Daoy (cell line): ENCODE data around the gene RIMBP2. TPM values are rescaled to one million over a fixed set of nuclear protein-coding genes. Genes with fewer than 3 reads are reported as not detected.
"Not testable (repeated sequence)": the region's sequence is repeated elsewhere in the genome, so short reads cannot be mapped to it uniquely, and the experiment has no call there.

ENCODE experiments used
- DNase-seq: peaks from one replicate; pipeline ENCODE4 v3.0.0-alpha.2; 2015; ENCODE audit warnings: low read depth
- total RNA-seq: library from RNA; depleted of rRNA; stranded (reverse); fragments of >200 nt; shearing (Covaris generic); gene quantifications from 2 replicates; pipeline ENCODE4 v1.2.3, GENCODE V29; 2014; rRNA removed

Gene RIMBP2, protein sequence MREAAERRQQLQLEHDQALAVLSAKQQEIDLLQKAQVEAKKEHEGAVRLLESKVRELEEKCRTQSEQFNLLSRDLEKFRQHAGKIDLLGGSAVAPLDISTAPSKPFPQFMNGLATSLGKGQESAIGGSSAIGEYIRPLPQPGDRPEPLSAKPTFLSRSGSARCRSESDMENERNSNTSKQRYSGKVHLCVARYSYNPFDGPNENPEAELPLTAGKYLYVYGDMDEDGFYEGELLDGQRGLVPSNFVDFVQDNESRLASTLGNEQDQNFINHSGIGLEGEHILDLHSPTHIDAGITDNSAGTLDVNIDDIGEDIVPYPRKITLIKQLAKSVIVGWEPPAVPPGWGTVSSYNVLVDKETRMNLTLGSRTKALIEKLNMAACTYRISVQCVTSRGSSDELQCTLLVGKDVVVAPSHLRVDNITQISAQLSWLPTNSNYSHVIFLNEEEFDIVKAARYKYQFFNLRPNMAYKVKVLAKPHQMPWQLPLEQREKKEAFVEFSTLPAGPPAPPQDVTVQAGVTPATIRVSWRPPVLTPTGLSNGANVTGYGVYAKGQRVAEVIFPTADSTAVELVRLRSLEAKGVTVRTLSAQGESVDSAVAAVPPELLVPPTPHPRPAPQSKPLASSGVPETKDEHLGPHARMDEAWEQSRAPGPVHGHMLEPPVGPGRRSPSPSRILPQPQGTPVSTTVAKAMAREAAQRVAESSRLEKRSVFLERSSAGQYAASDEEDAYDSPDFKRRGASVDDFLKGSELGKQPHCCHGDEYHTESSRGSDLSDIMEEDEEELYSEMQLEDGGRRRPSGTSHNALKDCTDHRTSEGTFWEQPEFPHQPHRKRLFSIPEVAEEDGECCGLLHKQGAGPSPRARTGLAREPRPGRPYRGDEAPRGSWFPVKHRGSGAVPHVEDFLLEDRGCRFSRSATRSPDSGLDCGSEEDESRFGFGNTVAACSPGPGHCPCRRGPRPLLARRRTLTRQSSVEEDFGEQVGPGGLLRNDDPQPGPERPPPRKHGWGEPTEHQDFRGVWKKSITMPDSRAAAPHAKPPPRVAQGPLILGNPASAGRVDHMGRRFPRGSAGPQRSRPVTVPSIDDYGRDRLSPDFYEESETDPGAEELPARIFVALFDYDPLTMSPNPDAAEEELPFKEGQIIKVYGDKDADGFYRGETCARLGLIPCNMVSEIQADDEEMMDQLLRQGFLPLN (N-terminal part only)
- total RNA-seq: 1.4 and 2.2 TPM in 2 replicates

DNA sequence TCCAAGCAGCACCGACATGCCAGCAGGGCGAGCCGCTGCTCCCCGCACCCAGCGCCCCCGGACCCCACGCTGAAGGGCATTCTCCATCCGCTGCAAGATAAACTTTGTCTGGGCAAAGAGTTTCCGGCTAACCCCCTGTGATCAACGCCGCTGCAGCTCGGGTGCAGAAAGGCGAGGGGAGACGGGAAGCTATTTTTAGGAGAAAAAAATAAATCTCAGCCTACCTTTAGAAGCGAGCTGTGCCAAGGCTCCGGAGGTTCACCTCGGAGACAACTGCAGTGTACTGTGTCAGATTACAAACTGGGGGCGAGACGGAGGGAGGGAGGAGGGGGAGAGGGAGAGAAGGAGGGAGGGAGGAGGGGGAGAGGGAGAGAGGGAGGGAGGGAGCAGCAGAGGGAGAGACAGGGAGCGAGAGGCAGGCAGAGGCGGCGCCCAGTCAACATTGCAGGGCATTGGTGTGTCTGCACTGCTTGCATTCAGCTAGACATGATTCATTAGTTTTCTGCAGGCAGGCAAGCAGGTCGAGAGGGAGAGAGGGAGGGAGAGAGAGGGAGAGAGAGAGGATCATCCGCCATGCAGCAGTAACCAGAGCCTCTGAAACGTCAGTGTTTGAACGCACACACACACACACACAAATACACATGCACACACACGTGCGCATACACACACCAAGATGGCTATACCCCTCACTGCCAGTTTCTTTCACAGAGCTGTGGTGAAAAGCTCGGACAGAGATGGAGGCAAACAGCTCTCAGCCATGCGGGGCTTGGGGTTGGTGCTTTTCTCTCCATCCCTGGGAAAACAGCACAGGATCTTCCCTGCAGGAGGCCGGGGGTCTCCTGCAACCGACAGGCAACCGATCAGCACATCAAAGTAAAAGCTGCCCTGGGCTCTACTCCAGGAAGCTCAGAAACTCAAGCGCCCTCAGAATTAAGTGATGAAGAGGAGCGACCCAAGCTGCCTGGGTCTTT lies at the start of gene RIMBP2:
Gene RIMBP2 (minus strand): TSS at position 302 of the 971 bp plus-strand sequence. CDS start 237,286 bp downstream, outside the sequence.
- DNase-seq: peak; percentile 84

DNA sequence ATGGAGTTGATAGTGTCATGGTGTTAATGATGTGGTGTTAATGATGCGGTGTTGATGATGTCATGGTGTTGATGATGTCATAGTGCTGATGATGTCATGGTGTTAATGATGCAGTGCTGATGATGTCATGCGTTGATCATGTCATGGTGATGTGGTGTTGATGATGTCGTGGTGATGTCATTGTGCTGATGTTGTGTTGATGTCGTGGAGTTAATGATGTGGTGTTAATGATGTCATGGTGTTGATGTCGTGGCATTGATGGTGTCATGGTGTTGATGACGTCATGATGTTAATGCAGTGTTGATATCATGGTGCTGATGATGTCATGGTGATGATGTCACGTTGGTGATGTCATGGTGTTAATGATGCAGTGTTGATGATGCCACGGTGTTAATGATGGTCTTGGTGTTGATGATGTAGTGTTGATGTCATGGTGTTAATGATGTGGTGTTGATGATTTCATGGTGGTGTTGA lies 49.1 kb upstream of the RIMBP2 start:
- DNase-seq: peak; percentile 49

DNA sequence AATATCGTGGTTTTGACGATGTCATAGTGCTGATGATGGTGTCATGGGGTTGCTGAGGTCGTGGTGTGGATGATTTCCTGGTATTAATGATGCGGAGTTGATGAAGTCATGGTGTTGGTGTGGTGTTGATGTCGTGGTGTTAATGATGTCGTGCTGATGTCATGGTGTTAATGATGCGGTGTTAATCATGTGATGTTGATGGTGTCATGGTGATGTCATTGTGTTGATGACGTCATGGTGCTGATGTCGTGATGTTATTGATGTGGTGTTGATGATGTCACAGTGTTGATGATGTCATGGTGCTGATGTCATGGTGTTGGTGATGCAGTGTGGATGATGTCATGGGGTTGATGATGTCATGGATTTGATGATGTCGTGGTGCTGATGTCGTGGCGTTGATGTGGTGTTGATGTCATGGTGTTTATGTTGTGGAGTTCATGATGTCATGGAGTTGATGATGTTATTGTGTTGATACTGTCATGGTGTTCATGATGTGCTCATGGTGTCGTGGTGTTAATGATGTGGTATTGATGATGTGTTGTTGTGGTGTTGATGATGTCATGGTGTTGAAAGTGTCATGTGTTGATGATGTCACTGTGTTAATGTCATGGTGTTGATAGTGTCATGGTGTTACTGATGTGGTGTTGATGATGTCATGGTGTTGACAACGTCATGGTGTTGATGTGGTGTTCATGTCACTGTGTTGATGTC lies 48.5 kb upstream of the RIMBP2 start:
- DNase-seq: peak; percentile 55

DNA sequence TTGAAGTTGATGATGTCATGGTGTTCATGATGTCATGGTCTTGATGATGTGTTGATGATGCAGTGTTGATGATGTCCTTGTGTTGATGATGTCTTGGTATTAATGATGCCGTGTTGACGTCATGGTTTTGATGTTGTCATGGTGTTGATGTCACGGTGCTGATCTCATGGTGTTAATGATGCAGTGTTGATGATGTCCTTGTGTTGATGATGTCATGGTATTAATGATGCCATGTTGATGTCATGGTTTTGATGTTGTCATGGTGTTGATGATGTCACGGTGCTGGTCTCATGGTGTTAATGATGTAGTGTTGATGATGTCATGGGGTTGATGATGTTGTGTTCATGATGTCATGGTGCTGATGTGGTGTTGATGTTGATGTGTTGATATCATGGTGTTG lies 48.0 kb upstream of the RIMBP2 start:
- DNase-seq: peak; percentile 35

DNA sequence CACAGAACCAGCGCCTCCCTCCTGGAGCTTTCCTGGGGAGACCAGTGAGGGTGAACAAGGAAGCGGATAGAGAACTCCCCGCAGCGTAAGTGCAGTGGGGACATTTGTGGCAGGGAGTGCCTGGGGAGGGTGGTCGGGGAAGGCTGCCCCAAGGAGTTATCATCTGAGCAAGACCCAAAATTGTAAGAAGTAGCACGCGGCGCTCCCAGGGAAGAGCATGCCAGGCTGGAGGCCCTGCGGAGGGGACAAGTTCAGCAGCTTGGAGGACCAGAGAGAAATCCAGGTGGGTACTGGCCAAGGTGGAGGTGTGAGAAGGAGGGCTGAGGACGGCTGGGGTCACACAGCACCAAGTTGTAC lies 46.2 kb upstream of the RIMBP2 start:
- DNase-seq: no peak

DNA sequence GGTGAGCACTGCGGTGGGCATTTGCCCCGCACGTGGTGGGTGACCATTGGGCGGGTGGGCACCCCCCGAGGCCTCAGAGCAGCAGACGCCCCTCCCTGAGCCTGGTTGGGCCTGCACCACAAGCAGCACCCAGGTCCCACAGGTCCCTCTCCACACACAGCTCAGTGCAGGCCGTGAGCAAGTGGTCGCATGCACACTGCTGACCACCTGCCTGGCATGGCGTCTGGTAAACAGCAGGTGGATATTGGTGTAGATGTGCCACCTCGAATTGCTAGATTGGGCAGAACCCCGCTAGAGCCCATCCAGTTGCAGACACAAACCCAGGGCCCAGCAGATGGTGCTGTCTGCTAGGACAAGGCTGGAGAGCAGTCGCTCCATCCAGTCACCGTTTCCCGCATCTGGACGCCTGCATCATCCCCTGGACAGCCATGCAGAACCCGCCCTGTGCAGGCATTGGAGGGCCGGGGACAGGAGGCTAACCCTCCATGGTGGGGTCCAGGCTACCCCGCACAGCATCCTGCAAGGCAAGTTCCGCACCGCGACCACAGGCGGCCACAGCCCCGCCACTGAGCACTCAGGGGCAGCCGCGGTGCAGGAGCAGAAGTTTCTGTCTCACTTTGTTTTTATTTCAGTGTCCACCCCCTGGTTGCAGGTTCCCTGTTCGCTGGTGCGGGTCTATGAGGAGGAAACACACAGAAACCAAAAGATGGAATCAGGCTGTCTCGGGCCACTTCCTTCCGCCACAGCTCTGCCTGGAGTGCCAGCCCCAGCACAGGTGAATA lies 45.6 kb upstream of the RIMBP2 start:
- DNase-seq: peak; percentile 78

DNA sequence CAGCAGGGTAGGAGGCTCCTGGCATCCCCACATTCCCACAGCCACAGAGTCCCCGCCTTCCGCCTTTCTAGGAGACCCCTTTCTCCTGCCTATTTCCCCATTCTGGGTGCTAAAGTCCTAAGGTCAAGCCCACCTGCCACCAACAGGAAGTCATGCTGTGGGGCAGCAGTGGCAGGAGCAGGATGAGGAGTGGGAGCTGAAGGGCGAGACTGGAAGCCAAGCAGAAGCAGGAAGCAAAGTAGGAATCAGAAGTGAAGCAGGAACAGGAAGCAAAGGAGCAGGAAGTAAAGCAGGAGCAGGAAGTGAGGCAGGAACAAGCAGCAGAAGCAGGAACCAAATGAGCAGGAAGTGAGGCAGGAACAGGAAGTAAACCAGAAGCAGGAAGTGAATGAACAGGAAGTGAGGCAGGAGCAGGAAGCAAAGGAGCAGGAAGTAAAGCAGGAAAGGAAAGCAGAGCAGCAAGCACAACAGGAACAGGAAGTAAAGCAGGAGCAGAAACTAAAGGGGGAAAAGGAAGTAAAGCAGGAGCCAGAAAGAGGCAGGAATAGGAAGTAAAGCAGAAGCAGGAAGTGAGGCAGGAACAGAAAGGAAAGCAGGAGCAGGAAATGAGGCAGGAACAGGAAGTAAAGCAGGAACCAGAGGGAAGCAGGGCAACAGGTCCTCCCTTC lies 38.3 kb upstream of the RIMBP2 start:
- no peak for DNase-seq

DNA sequence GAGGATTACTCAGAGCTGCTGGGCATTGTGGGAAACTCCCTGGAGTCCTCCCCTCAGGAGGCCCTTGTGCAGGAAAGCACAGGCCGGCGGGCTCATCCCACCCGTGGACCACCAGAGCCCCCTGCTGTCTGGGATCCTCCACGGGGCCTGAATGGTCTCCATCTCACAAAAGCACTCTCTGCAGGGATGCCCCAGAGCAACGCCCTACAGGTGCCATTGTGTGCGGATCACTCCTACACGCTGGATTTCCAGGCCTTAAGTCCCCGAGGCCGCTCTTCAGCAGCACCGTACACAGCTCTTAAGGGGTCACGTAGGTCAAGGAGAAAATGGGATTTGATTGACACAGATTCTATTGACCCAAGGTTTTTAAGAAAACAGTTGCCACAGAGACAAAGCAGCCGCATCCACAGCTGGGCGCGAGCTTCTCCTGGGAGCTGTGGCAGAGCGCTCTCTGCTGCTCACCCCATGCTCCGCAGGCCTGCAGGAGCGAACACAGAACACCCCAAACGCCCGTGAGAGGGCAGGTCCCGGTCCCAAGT lies 36.7 kb upstream of the RIMBP2 start:
- DNase-seq: peak; percentile 46

DNA sequence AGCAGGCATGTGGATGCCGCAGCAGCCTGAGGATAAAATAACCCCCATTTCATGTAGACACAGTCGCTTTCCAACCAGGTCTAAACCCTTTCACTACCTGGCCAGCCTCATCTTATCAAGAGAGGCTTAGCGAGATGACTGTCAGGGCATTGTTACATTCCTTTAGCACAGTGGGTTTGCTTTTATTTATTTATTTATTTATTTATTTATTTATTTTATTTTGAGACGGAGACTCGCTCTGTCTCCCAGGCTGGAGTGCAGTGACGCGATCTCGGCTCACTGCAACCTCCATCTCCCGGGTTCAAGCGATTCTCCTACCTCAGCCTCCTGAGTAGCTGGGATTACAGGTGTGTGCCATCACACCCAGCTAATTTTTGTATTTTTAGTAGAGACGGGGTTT lies 35.9 kb upstream of the RIMBP2 start:
- not testable (repeated sequence) for DNase-seq

DNA sequence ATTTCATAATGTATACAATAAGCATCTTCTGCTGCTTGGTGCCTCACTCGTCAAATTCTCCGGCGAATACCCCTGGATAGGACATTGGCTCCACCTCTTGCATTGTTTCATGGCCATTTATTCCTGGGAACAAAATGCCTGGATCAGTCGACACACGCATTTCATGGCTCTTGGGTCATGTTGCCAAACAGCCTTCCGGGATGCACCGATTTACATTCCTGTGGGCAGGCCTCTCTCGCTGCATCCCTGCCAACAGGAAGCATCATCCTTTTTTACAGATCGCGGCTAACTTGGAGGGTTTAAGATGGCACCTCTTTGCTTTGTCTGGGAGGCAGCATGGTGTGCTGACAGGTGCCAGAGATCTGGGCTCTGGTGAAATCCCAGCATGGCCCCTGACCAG lies 32.7 kb upstream of the RIMBP2 start:
- no peak for DNase-seq

DNA sequence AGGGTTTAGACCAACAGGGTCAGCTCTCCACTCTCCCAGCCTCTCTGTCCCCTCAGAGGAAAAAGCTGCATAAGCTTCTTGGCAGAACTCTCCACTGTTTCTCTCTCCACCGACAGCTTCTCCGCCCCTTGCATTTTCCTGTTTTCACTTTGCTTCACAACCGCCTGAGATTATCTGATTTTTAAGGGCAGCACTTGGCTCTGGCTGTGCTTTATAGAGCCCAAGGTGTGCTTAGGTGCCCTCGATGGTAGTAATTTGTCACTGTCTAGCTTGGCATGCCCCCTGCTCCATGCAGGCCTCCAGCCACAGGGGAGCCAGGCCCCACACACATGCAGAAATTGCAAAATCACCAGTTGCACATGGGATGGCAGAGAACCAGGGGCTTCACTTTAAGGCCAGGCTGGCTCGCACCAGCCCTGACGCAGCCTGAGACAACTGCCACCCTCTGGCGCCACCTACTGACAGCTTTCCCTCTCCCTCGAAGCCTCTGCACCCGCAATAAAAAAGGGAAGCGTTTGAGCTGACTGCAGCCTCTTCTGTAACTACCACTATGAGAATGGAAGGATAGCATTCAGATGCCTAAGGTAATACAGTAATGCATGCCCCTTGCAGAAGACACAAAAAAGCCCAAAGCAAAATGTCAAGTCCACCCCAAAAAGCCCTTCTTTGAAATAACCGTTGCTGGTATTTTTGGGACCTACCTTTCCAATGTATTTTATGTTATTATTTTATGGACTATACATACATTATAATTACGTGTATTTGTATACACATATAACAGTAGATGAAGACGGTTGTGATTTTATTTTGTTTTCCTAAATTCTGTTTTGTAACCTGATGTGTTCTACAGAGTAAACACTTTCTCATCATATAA lies 32.0 kb upstream of the RIMBP2 start:
- peak; percentile 84 for DNase-seq

DNA sequence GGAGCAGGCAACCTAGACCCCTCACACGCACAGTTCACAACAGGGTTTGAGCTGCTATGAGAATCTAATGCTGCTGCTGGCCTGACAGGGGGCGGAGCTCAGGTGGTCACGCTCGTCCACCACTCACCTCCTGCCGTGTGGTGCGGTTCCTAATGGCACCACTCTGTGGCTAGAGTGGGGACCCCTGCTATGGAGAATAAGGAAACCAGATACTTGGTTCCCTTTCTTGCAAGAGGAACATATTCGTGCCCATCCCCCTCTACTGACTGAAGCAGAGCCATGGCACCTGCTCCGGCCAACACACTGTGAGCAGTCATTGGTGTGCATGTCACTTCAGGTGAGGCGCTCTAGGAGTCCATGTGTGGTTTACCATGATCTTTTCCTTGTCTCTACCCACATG lies 30.4 kb upstream of the RIMBP2 start:
- DNase-seq: no peak

DNA sequence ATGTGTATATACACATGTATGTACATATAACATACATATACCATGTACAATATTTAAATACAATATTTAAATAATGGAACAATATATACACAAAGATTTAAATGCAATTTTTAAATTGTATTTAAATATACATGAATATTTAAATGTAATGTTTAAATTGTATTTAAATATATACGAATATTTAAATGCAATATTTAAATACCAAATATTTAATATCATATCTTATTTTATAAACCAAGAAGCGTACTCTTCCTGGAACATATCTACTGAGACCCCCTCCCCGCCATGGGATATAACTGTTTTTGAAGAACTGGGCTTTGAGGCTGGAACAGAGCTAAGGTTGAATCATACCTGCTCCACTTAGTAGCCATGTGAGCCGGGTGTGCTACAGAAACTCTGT lies 29.8 kb upstream of the RIMBP2 start:
- no peak for DNase-seq

DNA sequence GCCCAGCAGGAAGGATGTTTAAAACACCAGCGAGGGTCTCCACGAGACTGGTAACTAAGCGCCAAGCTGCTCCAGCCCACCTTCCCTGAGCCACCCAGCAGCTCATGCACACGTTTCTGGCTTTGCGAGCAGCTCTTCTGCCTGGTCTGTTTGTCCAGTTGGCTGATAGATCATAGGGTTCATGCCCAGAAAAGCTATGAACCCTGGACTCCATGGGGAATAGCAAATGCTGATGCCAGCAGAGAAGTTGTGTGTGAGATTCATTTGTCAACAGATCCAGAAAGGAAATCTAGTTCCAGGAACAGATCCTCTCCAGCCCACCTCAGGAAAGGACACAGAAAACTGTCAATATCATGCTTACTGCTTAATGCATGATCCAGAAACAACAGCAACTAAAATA lies 28.2 kb upstream of the RIMBP2 start:
- DNase-seq: no peak

DNA sequence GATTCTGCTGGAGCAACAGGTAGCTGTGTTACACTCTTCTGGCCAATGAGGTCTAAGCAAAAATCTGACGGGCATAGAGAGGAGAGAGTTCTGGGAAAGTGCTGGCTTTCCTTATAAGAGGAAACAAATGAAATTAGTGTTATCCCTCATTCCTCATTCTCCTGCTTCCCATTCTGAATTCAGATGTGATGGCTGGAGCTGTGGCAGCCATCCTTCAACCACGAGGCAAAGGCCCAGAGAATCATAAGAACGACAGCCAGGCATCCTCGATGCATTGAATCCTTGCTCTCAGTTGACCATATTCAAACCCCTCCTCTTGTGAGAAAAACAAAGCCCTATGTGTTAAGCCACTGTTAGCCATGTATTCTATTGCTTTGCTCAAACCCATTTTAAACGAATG lies 27.5 kb upstream of the RIMBP2 start:
- no peak for DNase-seq

DNA sequence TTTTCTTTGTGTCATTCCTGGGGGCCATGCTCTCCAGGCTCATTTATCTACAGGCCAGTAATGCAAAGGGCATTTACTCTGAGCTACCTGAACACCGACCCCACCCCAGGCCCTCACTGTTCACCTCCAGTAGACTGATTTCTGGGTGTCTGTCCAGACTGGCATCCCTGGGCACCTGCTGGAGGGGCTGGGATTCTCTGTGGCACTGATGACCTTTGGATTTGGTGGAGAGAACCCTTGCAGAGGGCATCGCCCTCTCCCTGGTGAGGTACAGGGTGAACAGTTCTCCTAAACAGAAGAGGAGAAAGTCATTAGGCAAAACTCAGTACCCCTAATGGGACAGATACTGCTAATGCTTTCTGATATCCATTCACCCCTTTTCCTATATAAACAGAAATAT lies 27.1 kb upstream of the RIMBP2 start:
- DNase-seq: no peak

DNA sequence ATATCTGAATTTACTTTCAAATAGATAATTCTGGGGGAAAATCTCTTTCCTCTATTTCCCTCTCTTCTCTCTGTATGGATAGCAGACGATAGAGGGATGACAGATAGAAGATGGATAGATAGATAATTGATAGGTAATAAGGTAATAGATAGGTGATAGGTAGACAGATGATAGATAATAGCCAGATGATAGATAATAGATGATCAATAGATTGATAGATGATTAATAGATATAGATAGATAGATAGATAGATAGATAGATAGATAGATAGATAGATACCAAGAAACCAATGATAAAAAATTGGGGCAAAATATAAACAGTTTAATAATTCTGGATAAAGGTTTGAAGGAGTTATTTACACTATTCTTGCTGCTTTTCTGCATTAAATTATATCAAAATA lies 26.6 kb upstream of the RIMBP2 start:
- DNase-seq: no peak

DNA sequence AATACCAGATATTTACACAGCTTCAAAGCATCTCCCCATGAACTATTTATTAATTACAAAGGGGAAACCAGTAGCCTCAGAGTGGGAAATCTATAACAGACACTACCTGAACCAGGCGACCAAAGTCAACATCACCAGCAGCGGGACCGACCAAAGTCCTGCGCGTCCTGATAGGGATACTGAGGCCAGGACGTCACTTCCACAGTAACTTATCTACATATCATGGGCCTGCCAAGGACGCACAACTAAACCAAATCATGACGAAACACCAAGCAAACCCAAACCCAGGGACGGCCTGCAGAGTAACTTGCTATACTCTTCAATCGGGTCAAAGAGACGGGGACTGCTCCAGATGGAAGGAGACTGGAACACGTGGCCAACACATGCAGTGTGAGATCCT lies 26.0 kb upstream of the RIMBP2 start:
- no peak for DNase-seq
